Hematopoietic multipotent progenitor cell treated with erythropoietin and hydrocortisone succinate and interleukin-3 and kit ligand, for 15 days (in vitro differentiated cells): ENCODE results near the gene IFFO2.
A peak's percentile ranks its signal among the peaks of the same experiment; 100 is the strongest.

Experiments used
- DNase-seq: peaks from one replicate; pipeline ENCODE4 v3.0.0-alpha.2; 2015; ENCODE audit warnings: low spot score

IFFO2 gene

GRCh38 chr1:18956193-18957135, at the start of gene IFFO2:
Gene IFFO2, minus strand, starts transcription at chr1:18956676. Its CDS starts 344 bp downstream, at chr1:18956332.
- peak; percentile 94 for DNase-seq

GRCh38 chr1:19006000-19006399, 49.5 kb upstream of the IFFO2 start:
- no peak for DNase-seq

- no peak for DNase-seq
Measured at GRCh38 chr1:19003371-19004290, 47.2 kb upstream of the IFFO2 start.

- DNase-seq, result no peak
Measured at GRCh38 chr1:19000065-19000464, 43.6 kb upstream of the IFFO2 start.

- no peak for DNase-seq
Measured at GRCh38 chr1:18999359-18999758, 42.9 kb upstream of the IFFO2 start.

- no peak for DNase-seq
Measured at GRCh38 chr1:18998016-18998724, 41.7 kb upstream of the IFFO2 start.

GRCh38 chr1:18997508-18997907, 41.0 kb upstream of the IFFO2 start:
- DNase-seq, result no peak

GRCh38 chr1:18996548-18997177, 40.2 kb upstream of the IFFO2 start:
- no peak for DNase-seq

- no peak for DNase-seq
Measured at GRCh38 chr1:18994381-18994780, 37.9 kb upstream of the IFFO2 start.

- no peak for DNase-seq
Measured at GRCh38 chr1:18992646-18993045, 36.2 kb upstream of the IFFO2 start.

- no peak for DNase-seq
Measured at GRCh38 chr1:18991585-18991984, 35.1 kb upstream of the IFFO2 start.

GRCh38 chr1:18989896-18990295, 33.4 kb upstream of the IFFO2 start:
- DNase-seq, result no peak

- no peak for DNase-seq
Measured at GRCh38 chr1:18989176-18989799, 32.8 kb upstream of the IFFO2 start.

GRCh38 chr1:18981242-18981641, 24.8 kb upstream of the IFFO2 start:
- DNase-seq, result no peak

GRCh38 chr1:18978706-18979105, 22.2 kb upstream of the IFFO2 start:
- DNase-seq, result no peak

GRCh38 chr1:18977428-18977827, 21.0 kb upstream of the IFFO2 start:
- DNase-seq, result no peak

GRCh38 chr1:18976096-18976495, 19.6 kb upstream of the IFFO2 start:
- DNase-seq, result no peak

GRCh38 chr1:18974606-18975005, 18.1 kb upstream of the IFFO2 start:
- no peak for DNase-seq

- no peak for DNase-seq
Measured at GRCh38 chr1:18974005-18974404, 17.5 kb upstream of the IFFO2 start.

- DNase-seq, result no peak
Measured at GRCh38 chr1:18973446-18973955, 17.0 kb upstream of the IFFO2 start.

GRCh38 chr1:18972991-18973390, 16.5 kb upstream of the IFFO2 start:
- no peak for DNase-seq
